GM12878 (cell line): ENCODE data around the gene PARP15. TPM values are rescaled to one million over a fixed set of nuclear protein-coding genes. Genes with fewer than 3 reads are reported as not detected.

ENCODE experiments used
- ATAC-seq: fragments of 200-7000 bp; cut with Tn5 transposase; 3 replicates; pipeline ENCODE4 v1.9.1; 2020; ENCODE audit warnings: mild to moderate bottlenecking, moderate library complexity
- BruUV-seq: library from RNA; stranded (reverse); fragments of 400-500 nt; replicated peaks from 2 replicates; lab custom pipeline; 2021; lab: Mats Ljungman, UMichigan
- CTCF ChIA-PET: fragments of 300-600 bp; sonication (Branson Sonifier 250); formaldehyde crosslinking; extraction: SDS; loops from one replicate; lab custom pipeline; 2021; ENCODE audit warnings: inconsistent platforms; lab: Yijun Ruan, JAX
- POLR2A ChIA-PET: fragments of 350-600 bp; formaldehyde crosslinking; extraction: SDS; loops from one replicate; lab custom pipeline; 2021; ENCODE audit warnings: inconsistent platforms; lab: Charles Lee
- RAD21 ChIA-PET: fragments of 300-600 bp; sonication (Branson Sonifier 250); formaldehyde crosslinking; loops from one replicate; lab custom pipeline; 2023; ENCODE audit warnings: antibody characterized with exemption; ENCODE audit not compliant: unreplicated experiment; lab: Charles Lee
- SMC1A ChIA-PET: fragments of 300-600 bp; sonication (Branson Sonifier 250); formaldehyde crosslinking; loops from one replicate; lab custom pipeline; 2023; ENCODE audit not compliant: unreplicated experiment, uncharacterized antibody; lab: Charles Lee
- DNase-seq: peaks from one replicate; pipeline ENCODE4 v3.0.0-alpha.2; 2011; ENCODE audit warnings: low read depth, low spot score
- FAIRE-seq: peaks from 3 replicates; lab custom pipeline; 2011; peaks lifted over from hg19 to GRCh38; lab: Jason Lieb, UNC
- H2AFZ ChIP-seq: 2 replicates; pipeline ENCODE4 v1.6.0; 2011; ENCODE audit warnings: low read depth, low read length, control low read depth; ENCODE audit not compliant: control insufficient read depth
- H3K27ac ChIP-seq: 2 replicates; pipeline ENCODE4 v1.5.1; 2011; ENCODE audit warnings: control low read depth; ENCODE audit not compliant: control insufficient read depth, insufficient read depth
- H3K27me3 ChIP-seq, 2 experiments: replicated peaks in 1 of 2; 2 replicates each; pipeline versions ENCODE4 v1.6.0 to v1.6.1; 2011; ENCODE audit warnings: low read length in 1 of 2; ENCODE audit not compliant: control insufficient read depth in 2 of 2, insufficient read depth in 2 of 2
- H3K36me3 ChIP-seq, 2 experiments: 2 replicates each; pipeline ENCODE4 v1.5.1; 2011; ENCODE audit warnings: low read length in 1 of 2; ENCODE audit not compliant: control insufficient read depth in 2 of 2, insufficient read depth in 2 of 2
- H3K4me1 ChIP-seq: 2 replicates; pipeline ENCODE4 v1.6.1; 2011; ENCODE audit warnings: mild to moderate bottlenecking, low read length, moderate library complexity, mixed read lengths; ENCODE audit not compliant: control insufficient read depth, insufficient read depth
- H3K4me2 ChIP-seq: 2 replicates; pipeline ENCODE4 v1.6.0; 2011; ENCODE audit warnings: control low read depth; ENCODE audit not compliant: control insufficient read depth, insufficient read depth
- H3K4me3 ChIP-seq: fragments of 200-600 bp; sonication (generic); 2 replicates; pipeline ENCODE4 v1.5.1; 2016
- H3K79me2 ChIP-seq: 2 replicates; pipeline ENCODE4 v1.6.0; 2011; ENCODE audit warnings: low read length; ENCODE audit not compliant: control insufficient read depth, insufficient read depth
- H3K9ac ChIP-seq: 2 replicates; pipeline ENCODE4 v1.8.0; 2011; ENCODE audit warnings: low read length, control low read depth, mixed read lengths; ENCODE audit not compliant: control insufficient read depth, insufficient read depth
- H3K9me3 ChIP-seq: replicated peaks from 3 replicates; pipeline ENCODE4 v1.5.1; 2011; ENCODE audit warnings: mild to moderate bottlenecking, low read length; ENCODE audit not compliant: control insufficient read depth, insufficient read depth
- H4K20me1 ChIP-seq: 2 replicates; pipeline ENCODE4 v1.6.0; 2011; ENCODE audit not compliant: control insufficient read depth, insufficient read depth
- ASH2L ChIP-seq: fragments of 300-600, 200-600 bp; sonication (generic); IDR thresholded peaks from 2 replicates; pipeline ENCODE4 v1.6.1; 2017; ENCODE audit warnings: low read depth, mild to moderate bottlenecking, borderline replicate concordance
- ATF3 ChIP-seq: IDR thresholded peaks from 2 replicates; pipeline ENCODE4 v1.6.1; 2011; ENCODE audit warnings: low read depth, mild to moderate bottlenecking, low read length, moderate library complexity, borderline replicate concordance; ENCODE audit errors: extremely low read depth
- BACH1 ChIP-seq: fragments of 450-650 bp; IDR thresholded peaks from 2 replicates; pipeline ENCODE4 v1.6.1; 2017; ENCODE audit warnings: mild to moderate bottlenecking, borderline replicate concordance
- CBX3 ChIP-seq: fragments of 200-600 bp; sonication (generic); IDR thresholded peaks from 2 replicates; pipeline ENCODE4 v1.6.1; 2016; ENCODE audit warnings: low read depth, borderline replicate concordance
- DPF2 ChIP-seq: fragments of 450-650 bp; IDR thresholded peaks from 2 replicates; pipeline ENCODE4 v1.6.1; 2017; ENCODE audit warnings: mild to moderate bottlenecking
- FOXM1 ChIP-seq: IDR thresholded peaks from 2 replicates; pipeline ENCODE4 v1.6.1; 2012; ENCODE audit warnings: low read depth, mild to moderate bottlenecking, inconsistent platforms, low read length, moderate library complexity
- IKZF1 ChIP-seq: fragments of 450-650 bp; conservative IDR thresholded peaks from 2 replicates; pipeline ENCODE4 v1.6.1; 2017; ENCODE audit warnings: antibody characterized with exemption, mild to moderate bottlenecking
- LARP7 ChIP-seq: fragments of 450-650 bp; IDR thresholded peaks from 2 replicates; pipeline ENCODE4 v1.6.1; 2017; ENCODE audit warnings: mild to moderate bottlenecking
- POLR2AphosphoS2 ChIP-seq: IDR thresholded peaks from 2 replicates; pipeline ENCODE4 v1.6.1; 2011; ENCODE audit warnings: low read depth, mild to moderate bottlenecking, low read length, improper control_type of control experiment, moderate library complexity
- RAD51 ChIP-seq: fragments of 450-650 bp; IDR thresholded peaks from 2 replicates; pipeline ENCODE4 v1.6.1; 2016; ENCODE audit warnings: moderate library complexity, mild to moderate bottlenecking, inconsistent platforms
- RFX5 ChIP-seq: IDR thresholded peaks from 2 replicates; pipeline ENCODE4 v1.6.1; 2011; ENCODE audit warnings: low read depth, low read length, improper control_type of control experiment
- SKIL ChIP-seq: fragments of 450-650 bp; IDR thresholded peaks from 2 replicates; pipeline ENCODE4 v1.6.1; 2017; ENCODE audit warnings: mild to moderate bottlenecking, low read depth, inconsistent platforms; ENCODE audit not compliant: poor library complexity, severe bottlenecking
- SPI1 ChIP-seq: IDR thresholded peaks from 2 replicates; pipeline ENCODE4 v1.6.1; 2011; ENCODE audit warnings: low read depth, mild to moderate bottlenecking, low read length, moderate library complexity, borderline replicate concordance; ENCODE audit not compliant: insufficient read depth
- TBL1XR1 ChIP-seq: IDR thresholded peaks from 2 replicates; pipeline ENCODE4 v1.6.1; 2012; ENCODE audit warnings: low read depth, low read length, improper control_type of control experiment
- YBX1 ChIP-seq: fragments of 450-650 bp; IDR thresholded peaks from 2 replicates; pipeline ENCODE4 v1.6.1; 2016; ENCODE audit warnings: antibody characterized with exemption
- ZNF687 ChIP-seq: fragments of 450-650 bp; IDR thresholded peaks from 2 replicates; pipeline ENCODE4 v1.6.1; 2017; ENCODE audit warnings: mild to moderate bottlenecking, moderate library complexity
- WGBS: methylation state at CpG from one replicate; pipeline ENCODE4 v1.1.6; 2016; ENCODE audit warnings: low lambda C conversion rate; ENCODE audit not compliant: insufficient replicate concordance, insufficient coverage; ENCODE audit errors: missing lambda C conversion rate; 5-methylcytosine and 5-hydroxymethylcytosine counted together
- in situ Hi-C: fragments of 300-500 bp; cut with MboI; formaldehyde crosslinking; loops from 9 replicates; pipeline ENCODE4 v1.14.3; 2018; ENCODE audit warnings: mixed read lengths
- intact Hi-C: fragments of 100-400 bp; cut with micrococcal nuclease; formaldehyde crosslinking; loops from one replicate; pipeline ENCODE4 v1.14.2; 2022; ENCODE audit not compliant: unreplicated experiment
- polyA plus RNA-seq, 11 experiments: library from polyadenylated mRNA; depleted of rRNA in 4 of 11; unstranded in 6 of 11; stranded (reverse) in 5 of 11; fragments of >200 nt; fragmentation: Nextera tagmentation in 4 of 11; fragmentation: Illumina TruSeq in 1 of 11; extraction: Ambion mirVana in 4 of 11; extraction: Trizol in 1 of 11; gene quantifications; 1 replicate in 1 of 11; 2 replicates in 10 of 11; pipeline versions ENCODE4 v1.2.1 to v1.2.3, GENCODE V29; 2011 to 2016; ENCODE audit warnings: inconsistent platforms in 2 of 11, missing spikeins in 2 of 11, low read depth in 1 of 11
- total RNA-seq, 4 experiments: library from RNA; depleted of rRNA in 3 of 4; stranded (reverse); fragments of >200 nt in 3 of 4; fragmentation: Illumina TruSeq in 1 of 4; extraction: Trizol in 1 of 4; gene quantifications; 2 replicates each; pipeline versions ENCODE4 v1.2.1 to v1.2.3, GENCODE V29; 2013 to 2021

The PARP15 gene
- total and polyA plus RNA-seq, 10 of the 15 experiments (the other 5 are each of a cell fraction or from before 2014, with no cell fraction given), result 9.0 to 234 (median 36.3) TPM

GRCh38 chr3:122646146-122646988 lies 68.9 kb downstream of the PARP15 start:
- H3K9ac ChIP-seq, result peak overlapping the region; percentile 53
- H3K4me1 ChIP-seq, result peaks cover 22% of the 10 kb centered on the region
- intact Hi-C loops, result loop anchor here (2.0 kb wide), 1 partner anchor 30 kb away; no protein-coding TSS in a partner anchor
- 3% methylated on average over 5 of the region's 5 CpGs for WGBS
- H3K4me2 ChIP-seq, result peak overlapping the region; percentile 72
- H4K20me1 ChIP-seq, result no peaks in the 10 kb centered on the region
- no peaks in the 10 kb centered on the region for H3K27me3 ChIP-seq
- TSS peak; percentile 88 for BruUV-seq
- peak; percentile 68 for DNase-seq
- in situ Hi-C loops, result no loop called here
- H2AFZ ChIP-seq, result peak overlapping the region; percentile 76
- peak overlapping the region; percentile 63 for H3K4me3 ChIP-seq
- peak; percentile 85 for ATAC-seq
- peak overlapping the region; percentile 78 for H3K27ac ChIP-seq
- no peaks in the 10 kb centered on the region for H3K36me3 ChIP-seq
- POLR2A ChIA-PET, result interaction anchor here (0.8 to 3.1 kb wide), 17 partner anchors 16 to 83 kb away, joined by 3 to 21 read pairs (median 4); partner anchors contain the start of genes DTX3L, PARP14 and PARP9
- FAIRE-seq, result peak; percentile 81
- SMC1A ChIA-PET, result interaction anchor here (0.8 to 4.9 kb wide), 21 partner anchors 10 to 542 kb away, joined by 3 to 61 read pairs (median 5); partner anchors contain the start of genes PARP14 and PARP15
- CTCF ChIA-PET, result interaction anchor here (0.7 to 3.2 kb wide), 18 partner anchors 9 to 254 kb away, joined by 3 to 31 read pairs (median 4); partner anchors contain the start of genes DTX3L, HSPBAP1 and PARP9
- H3K79me2 ChIP-seq, result no peaks in the 10 kb centered on the region
- H3K9me3 ChIP-seq, result no peaks in the 10 kb centered on the region; the same call in 2 of the 3 replicates
- RAD21 ChIA-PET, result interaction anchor here (0.5 to 3.7 kb wide), 16 partner anchors 13 to 166 kb away, joined by 3 to 47 read pairs (median 8); partner anchors contain the start of genes DTX3L, PARP14, PARP15 and PARP9
- TF ChIP-seq CBX3, result no peak
- TF ChIP-seq SPI1, result peak; percentile 28; the same call in 1 of the 2 replicates
- TF ChIP-seq BACH1, result no peak
- no peak for TF ChIP-seq FOXM1
- no peak for TF ChIP-seq ASH2L
- no peak for TF ChIP-seq LARP7
- 0 out of 2 replicates have a peak, but pooled peaks have one; percentile 55 for TF ChIP-seq DPF2
- TF ChIP-seq IKZF1, result peak; percentile 73
- no peak; the same call in 1 of the 2 replicates for TF ChIP-seq RAD51
- no peak for TF ChIP-seq POLR2AphosphoS2
- peak; percentile 30 for TF ChIP-seq SKIL
- no peak for TF ChIP-seq ATF3
- TF ChIP-seq TBL1XR1, result no peak
- peak; percentile 52 for TF ChIP-seq ZNF687
- no peak for TF ChIP-seq YBX1
- no peak for TF ChIP-seq RFX5
